Endothelial cell of umbilical vein (primary cell): Measurements from ENCODE around the gene MTARC2.

ENCODE experiments used
- CTCF ChIP-seq, 2 donors: IDR thresholded peaks; 1 replicate in 1 of 2; 2 replicates in 1 of 2; pipeline ENCODE4 v1.5.1; 2011; ENCODE audit warnings: low read length in 2 of 2, mild to moderate bottlenecking in 2 of 2, moderate library complexity in 2 of 2, control low read depth in 1 of 2, inconsistent platforms in 1 of 2, low read depth in 1 of 2; ENCODE audit not compliant: insufficient read depth in 1 of 2; ENCODE audit errors: extremely low read depth in 1 of 2
- JUN ChIP-seq: IDR thresholded peaks from 2 replicates; pipeline ENCODE4 v1.6.1; 2011; ENCODE audit warnings: borderline replicate concordance, low read depth; ENCODE audit not compliant: insufficient read length, insufficient read depth

GRCh38 chr1:220776254-220776653 is 28.1 kb downstream of the MTARC2 start:
- TF ChIP-seq JUN: no peak
- no peak for TF ChIP-seq CTCF (IDR thresholded peaks at IDR 0.05; ENCODE audit: extremely low read depth in 1 of 2, insufficient read depth in 1 of 2, low read depth in 1 of 2, low read length in 2 of 2)
